Measurements from ENCODE around the gene MKNK1.

Gene MKNK1

DNA sequence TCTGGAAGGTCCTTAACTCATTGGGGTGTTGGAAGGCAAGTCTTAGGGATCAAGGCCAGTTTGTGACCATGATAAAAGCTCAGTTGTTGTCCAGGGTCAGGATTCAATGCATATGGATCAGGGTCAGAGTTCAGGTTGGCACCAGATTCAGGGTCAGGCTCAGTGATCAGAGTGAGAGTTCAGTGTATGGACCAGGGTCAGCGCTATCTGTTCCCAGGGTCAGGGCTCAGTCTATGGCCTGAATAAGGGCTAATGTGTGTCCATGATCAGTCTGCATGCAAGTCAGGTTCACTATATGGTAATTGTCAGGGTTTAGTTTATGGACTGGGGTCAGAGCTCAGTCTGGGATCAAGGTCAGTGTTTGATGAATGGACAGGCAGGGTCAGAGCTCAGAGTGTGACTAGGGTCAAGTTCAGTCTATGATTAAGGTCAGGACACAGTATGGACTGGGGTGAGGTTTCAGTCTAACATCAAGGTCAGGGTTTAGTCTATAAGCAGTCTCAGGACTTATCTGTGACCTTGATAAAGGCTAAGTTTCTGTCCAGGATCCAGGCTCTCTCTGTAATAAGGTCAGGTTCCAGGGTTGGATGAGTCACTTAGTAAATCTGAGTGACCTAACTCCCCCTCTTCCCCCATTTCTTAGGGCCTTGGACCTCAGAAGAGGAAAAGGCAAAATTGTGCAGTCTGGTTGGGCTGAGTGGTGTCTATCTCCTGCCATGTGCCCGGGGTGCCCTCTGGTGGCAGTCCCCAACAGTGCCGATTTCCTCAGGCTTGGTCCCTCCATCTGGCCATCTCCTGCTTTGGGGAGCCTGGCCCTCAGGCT, 76.4 kb downstream of the MKNK1 start:
- no peak overlapping the region for H3K4me3 ChIP-seq
- no peak overlapping the region for H3K27ac ChIP-seq
- TF ChIP-seq, protein P1, sequence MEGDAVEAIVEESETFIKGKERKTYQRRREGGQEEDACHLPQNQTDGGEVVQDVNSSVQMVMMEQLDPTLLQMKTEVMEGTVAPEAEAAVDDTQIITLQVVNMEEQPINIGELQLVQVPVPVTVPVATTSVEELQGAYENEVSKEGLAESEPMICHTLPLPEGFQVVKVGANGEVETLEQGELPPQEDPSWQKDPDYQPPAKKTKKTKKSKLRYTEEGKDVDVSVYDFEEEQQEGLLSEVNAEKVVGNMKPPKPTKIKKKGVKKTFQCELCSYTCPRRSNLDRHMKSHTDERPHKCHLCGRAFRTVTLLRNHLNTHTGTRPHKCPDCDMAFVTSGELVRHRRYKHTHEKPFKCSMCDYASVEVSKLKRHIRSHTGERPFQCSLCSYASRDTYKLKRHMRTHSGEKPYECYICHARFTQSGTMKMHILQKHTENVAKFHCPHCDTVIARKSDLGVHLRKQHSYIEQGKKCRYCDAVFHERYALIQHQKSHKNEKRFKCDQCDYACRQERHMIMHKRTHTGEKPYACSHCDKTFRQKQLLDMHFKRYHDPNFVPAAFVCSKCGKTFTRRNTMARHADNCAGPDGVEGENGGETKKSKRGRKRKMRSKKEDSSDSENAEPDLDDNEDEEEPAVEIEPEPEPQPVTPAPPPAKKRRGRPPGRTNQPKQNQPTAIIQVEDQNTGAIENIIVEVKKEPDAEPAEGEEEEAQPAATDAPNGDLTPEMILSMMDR (IDR thresholded peaks at IDR 0.05): peak; percentile 78
- no peak for DNase-seq (ENCODE audit: low spot score)

DNA sequence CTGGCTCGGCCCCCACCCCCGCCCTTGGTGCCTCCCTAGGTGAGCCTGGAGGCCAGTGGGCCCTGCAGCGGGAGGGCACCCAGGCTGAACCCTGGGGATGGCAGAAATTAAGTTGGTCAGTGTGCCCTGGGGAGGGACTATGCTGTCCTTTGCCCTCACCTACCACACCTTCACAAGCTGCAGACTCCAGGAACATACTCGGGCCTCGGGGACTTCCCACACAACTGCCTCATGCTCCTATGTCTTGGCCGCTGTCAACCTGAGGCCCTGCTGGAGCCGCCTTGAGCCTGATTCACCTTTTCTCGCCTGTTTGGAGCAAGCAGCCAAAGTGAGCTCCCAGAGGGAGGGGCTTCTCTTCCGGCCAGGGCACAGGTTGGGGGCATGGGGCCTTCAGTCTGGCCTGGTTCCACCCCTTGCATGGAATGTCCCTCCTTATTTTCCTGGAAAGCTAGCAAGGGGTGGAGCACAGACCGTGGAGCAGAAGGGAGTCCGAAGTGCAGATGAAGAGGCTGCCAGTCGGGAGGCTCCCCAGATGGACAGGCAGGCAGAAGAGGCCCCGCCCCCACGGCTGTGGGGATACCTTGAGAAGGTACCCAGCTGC, 77.3 kb downstream of the MKNK1 start:
- no peak for DNase-seq (ENCODE audit: low spot score)
- no peak overlapping the region for H3K4me3 ChIP-seq
- TF ChIP-seq, protein P1 (IDR thresholded peaks at IDR 0.05): no peak
- H3K27ac ChIP-seq: no peak overlapping the region

DNA sequence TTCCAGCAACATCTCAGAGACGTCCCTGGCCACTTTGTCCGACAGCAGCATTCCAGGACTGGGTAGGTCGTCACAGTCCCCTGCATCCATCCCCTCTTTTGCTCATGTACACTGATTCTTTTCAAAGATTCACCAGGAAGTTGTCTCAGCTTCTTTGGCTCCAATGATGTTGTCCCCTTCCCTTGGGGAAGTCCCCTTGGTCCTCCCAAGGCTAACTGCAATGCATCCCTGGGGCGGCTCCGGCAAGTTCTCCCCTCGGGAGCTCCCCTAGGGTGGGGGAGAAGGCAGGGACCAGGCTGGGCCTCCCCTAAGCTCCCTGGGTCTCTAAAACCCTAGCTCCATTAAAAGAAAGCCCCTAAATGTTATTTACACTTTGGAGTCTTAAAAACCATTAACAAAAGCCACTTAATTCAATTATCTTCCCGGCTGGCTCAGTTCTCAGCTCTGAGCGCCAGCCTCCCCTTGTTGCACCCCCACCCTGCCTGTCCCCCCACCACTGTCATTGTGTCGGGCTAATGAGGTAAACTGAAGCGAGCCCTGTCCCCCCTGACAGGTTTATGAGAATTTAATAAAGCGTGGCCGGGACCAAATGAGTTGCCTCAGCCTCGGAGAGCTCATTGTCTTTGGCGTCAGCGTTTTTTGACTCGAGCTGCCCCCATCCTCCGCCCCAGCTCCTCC, 77.9 kb downstream of the MKNK1 start:
- Histone ChIP-seq H3K4me3 (no peak overlapping the region), H3K27ac (no peak overlapping the region)
- DNase-seq (ENCODE audit: low spot score): no peak
- TF ChIP-seq, protein P1 (IDR thresholded peaks at IDR 0.05): no peak

DNA sequence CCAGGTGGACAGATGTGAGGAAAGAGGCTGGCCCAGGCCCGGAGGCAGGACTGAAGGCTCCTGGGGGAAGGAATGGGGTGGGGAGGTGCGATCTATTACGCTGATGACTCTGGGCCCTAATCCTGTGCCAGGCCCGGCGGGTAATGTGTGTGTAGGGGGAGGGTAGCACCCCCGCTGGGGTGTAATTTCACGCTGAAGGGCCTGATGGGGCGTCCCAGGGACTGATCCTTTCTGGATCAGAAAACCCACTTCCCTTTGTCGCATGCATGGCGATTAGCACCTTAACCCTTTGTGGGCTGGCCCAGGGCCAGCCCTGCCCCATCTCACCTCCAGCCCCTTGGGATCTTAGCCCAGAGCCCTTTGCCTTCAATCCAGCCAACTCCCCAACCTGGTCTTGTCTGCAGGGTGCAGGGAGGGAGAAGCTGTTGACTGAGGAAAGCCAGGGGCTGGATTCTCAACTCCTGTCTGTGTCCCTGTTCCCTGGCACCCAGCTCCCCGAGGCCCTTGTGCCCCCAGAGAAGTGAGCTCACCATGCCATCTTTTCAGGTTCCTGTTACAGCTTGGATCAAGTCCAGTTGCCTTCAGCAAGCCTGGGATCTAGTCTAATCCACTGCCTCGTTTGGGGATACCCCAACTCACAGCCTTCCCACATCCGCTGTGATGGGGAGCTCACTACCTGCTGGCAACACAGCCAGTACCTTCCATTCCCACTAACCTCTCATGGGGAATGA, 78.7 kb downstream of the MKNK1 start:
- Histone ChIP-seq H3K4me3 (no peak overlapping the region), H3K27ac (no peak overlapping the region)
- TF ChIP-seq, protein P1 (IDR thresholded peaks at IDR 0.05): no peak
- no peak for DNase-seq (ENCODE audit: low spot score)

DNA sequence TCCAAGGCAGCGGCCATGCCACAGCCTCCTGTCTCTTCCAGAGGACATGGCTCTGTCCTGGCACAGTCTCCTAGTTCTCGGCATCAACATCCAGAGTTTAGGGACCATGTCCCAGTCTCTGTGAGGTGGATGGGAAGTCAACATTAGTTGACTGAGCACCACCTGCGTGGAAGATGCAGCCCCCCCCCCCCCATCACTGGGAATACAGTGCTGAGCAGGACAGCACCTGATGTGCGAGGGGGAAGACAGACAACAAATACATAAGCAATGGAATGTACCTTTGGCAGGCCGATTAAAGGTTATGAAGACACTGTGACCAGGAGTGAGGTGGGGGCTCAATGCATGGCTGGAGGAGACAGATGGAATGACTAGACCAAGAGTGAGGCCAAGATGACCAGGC, 79.2 kb downstream of the MKNK1 start:
- DNase-seq (ENCODE audit: low spot score): no peak
- Histone ChIP-seq H3K27ac (no peak overlapping the region), H3K4me3 (no peak overlapping the region)
- TF ChIP-seq, protein P1 (IDR thresholded peaks at IDR 0.05): no peak

DNA sequence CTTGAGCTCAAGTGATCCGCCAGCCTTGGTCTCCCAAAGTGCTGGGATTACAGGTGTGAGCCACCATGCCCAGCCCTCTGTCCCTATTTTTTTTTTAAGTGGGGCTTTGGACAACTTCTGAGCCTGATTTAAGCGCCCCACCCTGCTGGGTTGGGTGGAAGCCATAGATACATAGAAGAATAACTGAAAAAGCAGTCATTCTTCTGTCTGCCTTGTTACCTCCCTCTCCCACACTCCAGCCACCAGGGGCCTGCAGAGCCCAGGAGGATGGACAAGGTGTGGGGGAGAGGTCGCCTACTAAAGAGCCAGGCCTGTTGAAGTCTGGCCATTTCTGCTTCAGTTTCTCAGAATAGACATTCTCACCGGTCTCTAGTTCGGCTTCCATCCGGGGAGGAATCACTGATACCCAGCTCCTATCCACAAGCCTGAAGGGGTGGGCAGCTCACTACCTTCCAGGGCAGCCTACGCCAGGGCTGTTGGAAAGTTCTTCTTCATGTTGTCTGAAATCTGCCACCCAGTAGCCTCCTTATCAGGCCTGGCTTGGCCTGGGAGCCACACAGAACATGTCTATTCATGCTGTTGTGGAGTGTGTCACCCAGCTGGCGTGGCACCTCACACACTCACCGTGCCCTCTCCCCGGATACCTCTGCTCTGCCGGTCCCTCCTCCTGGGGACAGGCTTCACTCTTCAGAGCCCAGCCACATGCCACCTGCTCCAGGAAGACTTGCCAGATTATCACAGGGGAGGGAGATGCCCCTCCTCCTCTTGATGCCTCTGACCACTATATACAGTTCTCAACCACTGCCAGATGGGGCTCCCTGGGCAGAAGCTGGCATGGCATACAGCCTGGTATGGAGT, 80.3 kb downstream of the MKNK1 start:
- H3K27ac ChIP-seq: no peak overlapping the region
- TF ChIP-seq, protein P1 (IDR thresholded peaks at IDR 0.05): no peak
- H3K4me3 ChIP-seq: no peak overlapping the region
- no peak for DNase-seq (ENCODE audit: low spot score)

Measured in coronary artery (tissue), 2 donors.